ENCODE measurements around the gene NOC4L.

DNA sequence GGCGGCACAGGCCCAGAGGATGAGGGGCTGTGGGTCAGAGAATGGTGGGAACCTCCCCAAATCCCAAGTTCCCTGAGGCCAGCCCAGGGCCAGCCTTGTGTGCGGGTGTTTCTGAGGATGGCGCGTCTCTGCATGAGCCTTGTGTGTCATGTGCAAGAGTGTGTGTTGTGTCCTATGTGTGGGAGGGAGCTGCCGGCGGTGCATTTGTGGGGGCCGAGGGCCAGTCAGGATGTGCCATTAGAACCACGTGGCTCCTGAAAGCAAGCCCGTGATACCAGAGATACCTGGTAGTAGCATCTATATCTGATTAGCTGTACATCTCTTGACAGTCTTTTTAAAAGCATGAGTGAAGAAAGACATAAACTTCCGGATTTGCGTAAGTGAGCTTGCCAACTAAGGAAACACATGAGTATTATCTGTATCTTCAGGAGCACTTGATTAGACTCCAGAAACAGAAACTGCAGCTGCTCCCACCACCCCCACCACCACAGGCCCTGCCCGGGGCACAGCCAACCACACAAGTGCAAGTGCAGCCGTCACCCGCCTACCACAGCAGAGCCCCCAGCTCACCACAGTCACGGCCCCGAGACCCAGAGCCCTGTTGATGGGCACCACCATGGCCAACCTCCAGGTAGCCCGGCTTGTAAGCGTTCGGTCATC lies 19.4 kb upstream of the NOC4L start:
- TF ChIP-seq, protein P1, sequence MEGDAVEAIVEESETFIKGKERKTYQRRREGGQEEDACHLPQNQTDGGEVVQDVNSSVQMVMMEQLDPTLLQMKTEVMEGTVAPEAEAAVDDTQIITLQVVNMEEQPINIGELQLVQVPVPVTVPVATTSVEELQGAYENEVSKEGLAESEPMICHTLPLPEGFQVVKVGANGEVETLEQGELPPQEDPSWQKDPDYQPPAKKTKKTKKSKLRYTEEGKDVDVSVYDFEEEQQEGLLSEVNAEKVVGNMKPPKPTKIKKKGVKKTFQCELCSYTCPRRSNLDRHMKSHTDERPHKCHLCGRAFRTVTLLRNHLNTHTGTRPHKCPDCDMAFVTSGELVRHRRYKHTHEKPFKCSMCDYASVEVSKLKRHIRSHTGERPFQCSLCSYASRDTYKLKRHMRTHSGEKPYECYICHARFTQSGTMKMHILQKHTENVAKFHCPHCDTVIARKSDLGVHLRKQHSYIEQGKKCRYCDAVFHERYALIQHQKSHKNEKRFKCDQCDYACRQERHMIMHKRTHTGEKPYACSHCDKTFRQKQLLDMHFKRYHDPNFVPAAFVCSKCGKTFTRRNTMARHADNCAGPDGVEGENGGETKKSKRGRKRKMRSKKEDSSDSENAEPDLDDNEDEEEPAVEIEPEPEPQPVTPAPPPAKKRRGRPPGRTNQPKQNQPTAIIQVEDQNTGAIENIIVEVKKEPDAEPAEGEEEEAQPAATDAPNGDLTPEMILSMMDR (IDR thresholded peaks at IDR 0.05), result no peak
- no peak for TF ChIP-seq POLR2A (IDR thresholded peaks at IDR 0.05)
